HG03378 (cell line): Measurements from ENCODE around the gene MSANTD3.
A peak's percentile ranks its signal among the peaks of the same experiment; 100 is the strongest.
"Not testable (repeated sequence)": the region's sequence is repeated elsewhere in the genome, so short reads cannot be mapped to it uniquely, and the experiment has no call there.

ENCODE experiments used
- ATAC-seq: cut with Tn5 transposase; IDR thresholded peaks from one replicate; pipeline ENCODE4 v1.9.1; 2021; ENCODE audit warnings: mild to moderate bottlenecking, moderate library complexity; ENCODE audit not compliant: unreplicated experiment

Gene MSANTD3

GRCh38 chr9:100427366-100428263, 672 bp downstream of the MSANTD3 start:
- ATAC-seq: peak; percentile 44

DNA sequence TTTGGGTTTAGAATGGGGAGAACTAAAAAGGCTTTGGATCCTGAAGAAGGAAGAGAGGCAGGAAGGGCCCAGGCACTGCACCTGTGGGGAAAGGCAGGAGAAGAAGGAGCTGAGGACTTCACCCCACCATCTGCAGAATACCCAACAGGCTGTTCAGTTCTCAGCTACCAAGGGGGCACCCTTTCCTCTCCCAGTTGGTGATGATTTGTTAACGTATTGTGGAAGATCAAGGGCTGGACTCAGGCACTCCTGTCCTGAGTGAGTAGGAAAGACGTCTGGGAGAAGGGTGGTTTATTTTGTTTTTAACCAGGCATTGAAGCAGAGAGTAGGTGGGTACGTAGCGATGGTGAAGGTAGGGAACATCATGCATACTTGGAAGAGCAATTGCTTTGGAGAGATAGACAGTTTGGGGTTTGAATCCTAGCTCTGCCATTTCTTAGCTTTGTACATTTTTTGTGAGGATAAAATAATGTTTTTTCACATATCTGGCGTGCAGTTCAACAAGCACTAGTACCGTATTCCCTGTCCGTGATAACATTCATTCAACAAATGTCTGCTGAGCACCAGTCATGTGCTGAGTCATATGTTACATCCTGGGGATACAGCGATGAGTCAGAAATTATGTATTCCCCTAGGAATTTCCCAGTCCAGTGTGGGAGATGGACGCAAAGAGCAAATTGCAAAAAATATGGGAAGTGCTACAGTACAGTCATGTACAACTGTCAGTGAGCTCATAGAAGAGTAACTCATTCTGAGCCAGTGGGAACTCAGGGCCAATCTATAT, 2.1 kb downstream of the MSANTD3 start:
- ATAC-seq: no peak

GRCh38 chr9:100430286-100430940, 3.5 kb downstream of the MSANTD3 start:
- ATAC-seq: no peak

DNA sequence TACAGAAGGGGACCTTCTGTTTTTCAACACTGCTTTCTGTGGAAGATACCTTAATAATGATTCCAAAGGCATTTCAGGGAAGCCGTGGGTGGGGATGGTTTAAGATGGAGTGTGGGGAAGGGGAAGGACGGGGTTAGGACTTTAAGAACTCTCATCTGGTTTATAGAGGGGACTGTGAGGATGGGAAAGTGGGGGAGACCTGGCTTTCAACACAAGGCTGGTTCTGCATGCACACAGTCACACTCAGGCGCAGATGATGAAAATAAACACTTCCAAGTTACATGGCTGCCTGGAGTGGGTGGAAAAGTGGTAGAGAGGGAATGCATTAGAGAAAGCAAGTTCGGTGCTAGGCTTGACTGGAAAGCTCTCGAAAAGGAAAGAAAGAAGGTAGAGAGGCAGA, 4.9 kb downstream of the MSANTD3 start:
- no peak for ATAC-seq

- no peak for ATAC-seq
Observed at GRCh38 chr9:100432736-100433135, 5.8 kb downstream of the MSANTD3 start.

DNA sequence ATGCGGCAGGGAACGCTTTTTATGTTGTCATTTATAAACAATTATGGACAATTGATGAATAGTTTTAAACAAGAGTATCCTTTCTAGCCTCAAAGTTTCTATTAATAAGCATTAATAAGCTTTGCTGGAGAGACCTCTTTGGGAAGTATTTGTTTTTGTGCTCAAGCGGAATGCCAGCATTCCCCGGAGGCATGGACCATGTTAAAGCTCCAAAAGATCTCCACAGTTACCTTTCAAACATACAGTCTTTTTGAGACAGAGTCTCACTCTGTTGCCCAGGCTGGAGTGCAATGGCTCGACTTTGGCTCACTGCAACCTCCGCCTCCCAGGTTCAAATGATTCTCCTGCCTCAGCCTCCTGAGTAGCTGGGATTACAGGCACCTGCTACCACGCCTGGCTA, 9.6 kb downstream of the MSANTD3 start:
- ATAC-seq: no peak

GRCh38 chr9:100437860-100438805, 11.2 kb downstream of the MSANTD3 start:
- ATAC-seq: peak; percentile 80

DNA sequence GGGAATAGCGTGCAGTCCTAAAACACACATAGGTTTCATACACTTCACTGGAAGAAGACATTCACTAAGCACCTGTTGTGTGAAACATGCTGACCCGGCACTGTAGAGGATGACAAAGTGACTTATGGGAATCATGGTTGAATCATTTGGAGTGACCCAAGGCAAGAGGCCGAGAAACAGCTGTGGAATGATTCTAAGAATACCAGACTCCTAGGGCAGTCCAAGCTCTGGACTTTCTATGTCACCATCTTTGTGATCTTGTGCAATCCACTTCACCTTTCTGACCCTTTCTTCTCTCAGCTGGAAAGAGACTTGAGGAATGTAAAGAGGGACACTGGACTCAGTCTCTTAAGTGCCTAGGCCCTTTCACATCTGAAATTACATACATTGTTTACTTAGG, 13.1 kb downstream of the MSANTD3 start:
- ATAC-seq: no peak

DNA sequence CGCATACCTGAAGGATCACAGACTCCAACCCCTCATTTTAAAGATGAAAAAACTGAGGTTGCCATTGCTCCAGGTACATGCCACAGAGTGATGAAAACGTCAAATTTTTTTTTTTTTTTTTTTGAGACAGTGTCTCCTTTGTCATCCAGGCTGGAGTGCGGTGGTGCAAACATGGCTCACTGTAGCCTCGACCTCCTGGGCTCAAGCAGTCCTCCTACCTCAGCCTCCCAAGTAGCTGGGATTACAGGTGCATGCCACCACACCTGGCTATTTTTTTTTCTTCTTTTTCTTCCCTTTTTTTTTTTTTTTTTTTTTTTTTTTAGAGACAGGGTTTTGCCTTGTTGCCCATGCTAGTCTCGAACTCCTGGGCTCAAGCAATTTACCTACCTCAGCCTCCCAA, 13.5 kb downstream of the MSANTD3 start:
- not testable (repeated sequence) for ATAC-seq

GRCh38 chr9:100441911-100442361, 15.0 kb downstream of the MSANTD3 start:
- ATAC-seq: no peak

DNA sequence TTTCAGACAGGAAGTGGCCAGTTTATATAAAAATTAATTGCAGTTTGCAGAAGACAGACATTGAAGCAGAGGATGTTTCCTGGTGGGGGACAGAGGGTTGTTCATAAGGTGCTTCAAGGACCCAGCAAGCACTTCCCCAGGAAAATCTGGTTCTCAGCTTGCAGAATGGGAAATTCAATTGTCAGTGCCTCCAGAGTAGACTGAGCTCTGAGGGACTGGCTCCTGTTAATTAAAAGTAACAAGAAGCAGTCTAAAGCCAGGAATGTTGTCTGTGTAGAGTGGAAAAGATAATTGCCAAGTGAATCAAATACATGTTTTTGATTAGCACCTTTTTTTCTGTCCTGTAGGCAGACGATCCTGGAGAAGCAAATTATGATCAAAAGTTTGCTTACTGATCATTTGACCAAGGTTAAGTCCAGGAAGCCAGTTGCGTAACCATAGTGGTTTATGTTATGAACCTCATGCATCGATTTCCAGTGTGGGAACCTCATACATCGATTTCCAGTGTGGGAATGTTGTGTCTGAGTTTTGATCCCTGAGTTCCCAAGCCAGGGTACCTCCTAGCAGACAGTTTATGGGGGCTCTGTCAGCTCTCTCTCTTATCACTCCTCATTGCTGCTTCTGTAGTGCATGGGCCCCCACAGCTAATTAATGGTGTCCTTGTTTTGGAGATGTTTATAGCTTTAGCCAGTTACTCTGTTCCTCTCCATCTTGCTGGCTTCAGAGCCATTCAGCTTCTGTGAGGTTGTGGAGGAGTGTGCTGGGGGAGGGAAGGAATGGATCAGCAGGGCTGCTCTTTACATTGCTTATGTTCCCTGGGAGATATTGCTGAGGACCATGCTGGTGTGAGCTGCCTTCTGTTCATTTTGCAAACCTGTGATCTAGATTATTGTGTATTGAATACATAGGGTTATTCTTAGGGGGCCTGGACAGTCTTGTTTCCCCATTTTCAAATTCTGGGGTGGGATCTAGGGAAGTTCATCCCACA, 17.1 kb downstream of the MSANTD3 start:
- ATAC-seq: no peak

GRCh38 chr9:100445161-100445902, 18.4 kb downstream of the MSANTD3 start:
- ATAC-seq: no peak

DNA sequence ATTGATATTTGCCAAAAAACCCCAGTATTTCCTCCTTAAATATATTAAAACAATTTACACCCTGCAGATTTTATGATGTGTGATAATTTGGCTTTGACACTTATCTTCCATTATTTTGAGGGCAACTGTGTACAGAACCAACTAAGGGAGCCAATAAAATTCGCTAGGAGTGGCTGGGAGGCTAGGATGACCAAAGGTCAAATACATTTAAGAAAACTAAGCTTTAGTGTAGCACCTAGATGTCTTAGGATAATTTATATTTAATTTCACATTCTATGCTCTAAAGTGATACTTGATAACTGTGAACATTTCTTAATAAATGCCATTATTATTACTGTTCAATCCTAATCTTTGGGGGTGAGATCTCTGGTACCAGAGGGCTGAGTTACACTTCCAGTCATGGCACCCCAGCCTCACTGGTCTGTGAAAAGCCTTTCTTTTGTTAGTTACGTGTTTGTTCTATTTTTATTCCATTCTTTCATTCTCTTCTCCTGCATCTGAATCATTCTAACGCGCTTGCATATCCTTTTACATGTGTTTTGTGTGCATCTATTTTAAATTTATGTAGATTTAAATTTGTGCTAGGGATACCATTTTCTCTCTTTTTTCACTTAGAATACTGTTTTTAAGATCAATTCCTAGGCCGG, 19.1 kb downstream of the MSANTD3 start:
- no peak for ATAC-seq

- ATAC-seq: no peak
Observed at GRCh38 chr9:100447041-100447440, 20.1 kb downstream of the MSANTD3 start.

- no peak for ATAC-seq
Observed at GRCh38 chr9:100448266-100448665, 21.3 kb downstream of the MSANTD3 start.

- peak; percentile 75 for ATAC-seq
Observed at GRCh38 chr9:100449420-100449819, 22.5 kb downstream of the MSANTD3 start.

DNA sequence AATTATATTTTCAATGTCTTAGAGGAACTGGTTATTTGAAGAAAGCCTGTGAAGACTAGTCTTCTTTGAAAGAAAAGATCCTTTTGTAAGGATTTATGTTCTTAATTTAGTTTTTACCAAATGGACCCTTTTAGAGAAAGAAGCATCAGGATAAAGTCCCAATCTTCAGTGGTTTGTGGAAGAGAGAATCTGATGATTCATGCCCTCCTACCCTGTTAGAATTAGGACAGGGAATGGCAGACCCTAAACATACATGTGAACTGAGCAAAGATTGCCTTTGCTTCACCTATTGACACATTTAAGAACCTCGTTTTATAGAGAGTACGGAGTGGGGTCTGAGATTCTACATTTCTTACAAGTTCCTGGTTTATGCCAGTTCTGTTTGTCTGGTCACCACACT, 26.0 kb downstream of the MSANTD3 start:
- ATAC-seq: no peak

- ATAC-seq: no peak
Observed at GRCh38 chr9:100455470-100455869, 28.5 kb downstream of the MSANTD3 start.
